ENCODE measurements around the gene PRR29.
"Not testable (repeated sequence)": the region's sequence is repeated elsewhere in the genome, so short reads cannot be mapped to it uniquely, and the experiment has no call there.

Gene PRR29

GRCh38 chr17:64004903-64005733, 7.0 kb downstream of the PRR29 start:
- H3K27ac ChIP-seq, result no peak overlapping the region
- TF ChIP-seq EZH2 (IDR thresholded peaks at IDR 0.05), result no peak
- TF ChIP-seq POLR2AphosphoS5 (IDR thresholded peaks at IDR 0.05; ENCODE audit: borderline replicate concordance, low read depth, low read length), result no peak
- TF ChIP-seq FOXP2 (optimal IDR thresholded peaks at IDR 0.05; ENCODE audit: control extremely low read depth, extremely low read length, insufficient read depth), result no peak
- H3K9me3 ChIP-seq (ENCODE audit: low read depth, low read length), result no peaks in the 10 kb centered on the region
- H3K36me3 ChIP-seq (ENCODE audit: insufficient read depth, low read length), result no peaks in the 10 kb centered on the region
- H3K9ac ChIP-seq (ENCODE audit: insufficient read length), result no peak overlapping the region
- no peak for DNase-seq (ENCODE audit: low read depth, low spot score)
- no peak overlapping the region for H3K4me3 ChIP-seq

- no peak for DNase-seq (ENCODE audit: low read depth, low spot score)
- no peaks in the 10 kb centered on the region for H3K9me3 ChIP-seq (ENCODE audit: low read depth, low read length)
- TF ChIP-seq EZH2 (IDR thresholded peaks at IDR 0.05), result no peak
- no peak for TF ChIP-seq FOXP2 (optimal IDR thresholded peaks at IDR 0.05; ENCODE audit: control extremely low read depth, extremely low read length, insufficient read depth)
- no peak for TF ChIP-seq POLR2AphosphoS5 (IDR thresholded peaks at IDR 0.05; ENCODE audit: borderline replicate concordance, low read depth, low read length)
- H3K36me3 ChIP-seq (ENCODE audit: insufficient read depth, low read length), result no peaks in the 10 kb centered on the region
- H3K27ac ChIP-seq, result no peak overlapping the region
- no peak overlapping the region for H3K9ac ChIP-seq (ENCODE audit: insufficient read length)
- H3K4me3 ChIP-seq, result no peak overlapping the region
These were observed 7.6 kb downstream of the PRR29 start for GRCh38 chr17:64005734-64006167.

GRCh38 chr17:64006361-64007088, 8.4 kb downstream of the PRR29 start:
- Histone ChIP-seq H3K27ac (no peak overlapping the region), H3K4me3 (no peak overlapping the region), H3K9ac (ENCODE audit: insufficient read length) (no peak overlapping the region), H3K9me3 (ENCODE audit: low read depth, low read length) (no peaks in the 10 kb centered on the region), H3K36me3 (ENCODE audit: insufficient read depth, low read length) (no peaks in the 10 kb centered on the region)
- DNase-seq (ENCODE audit: low read depth, low spot score), result no peak
- TF ChIP-seq POLR2AphosphoS5 (IDR thresholded peaks at IDR 0.05; ENCODE audit: borderline replicate concordance, low read depth, low read length) (no peak), FOXP2 (optimal IDR thresholded peaks at IDR 0.05; ENCODE audit: control extremely low read depth, extremely low read length, insufficient read depth) (no peak), EZH2 (IDR thresholded peaks at IDR 0.05) (no peak)

- DNase-seq (ENCODE audit: low read depth, low spot score); H3K9ac ChIP-seq (ENCODE audit: insufficient read length); H3K4me3 ChIP-seq; H3K9me3 ChIP-seq (ENCODE audit: low read depth, low read length); H3K27ac ChIP-seq; H3K36me3 ChIP-seq (ENCODE audit: insufficient read depth, low read length): not testable (repeated sequence)
These were observed 9.1 kb downstream of the PRR29 start for GRCh38 chr17:64007089-64007837.

- Histone ChIP-seq H3K9ac (ENCODE audit: insufficient read length) (no peak overlapping the region), H3K9me3 (ENCODE audit: low read depth, low read length) (no peaks in the 10 kb centered on the region), H3K36me3 (ENCODE audit: insufficient read depth, low read length) (no peaks in the 10 kb centered on the region), H3K4me3 (no peak overlapping the region), H3K27ac (no peak overlapping the region)
- DNase-seq (ENCODE audit: low read depth, low spot score), result no peak
- TF ChIP-seq POLR2AphosphoS5 (IDR thresholded peaks at IDR 0.05; ENCODE audit: borderline replicate concordance, low read depth, low read length) (no peak), EZH2 (IDR thresholded peaks at IDR 0.05) (no peak), FOXP2 (optimal IDR thresholded peaks at IDR 0.05; ENCODE audit: control extremely low read depth, extremely low read length, insufficient read depth) (no peak)
These were observed 9.7 kb downstream of the PRR29 start for GRCh38 chr17:64007838-64008282.

- no peak overlapping the region for H3K27ac ChIP-seq
- H3K9ac ChIP-seq (ENCODE audit: insufficient read length), result no peak overlapping the region
- H3K9me3 ChIP-seq (ENCODE audit: low read depth, low read length), result no peaks in the 10 kb centered on the region
- TF ChIP-seq POLR2AphosphoS5 (IDR thresholded peaks at IDR 0.05; ENCODE audit: borderline replicate concordance, low read depth, low read length), result no peak
- no peak for TF ChIP-seq EZH2 (IDR thresholded peaks at IDR 0.05)
- TF ChIP-seq FOXP2 (optimal IDR thresholded peaks at IDR 0.05; ENCODE audit: control extremely low read depth, extremely low read length, insufficient read depth), result no peak
- H3K36me3 ChIP-seq (ENCODE audit: insufficient read depth, low read length), result no peaks in the 10 kb centered on the region
- DNase-seq (ENCODE audit: low read depth, low spot score), result no peak
- no peak overlapping the region for H3K4me3 ChIP-seq
These were observed 10.2 kb downstream of the PRR29 start for GRCh38 chr17:64008346-64008745.

- no peak overlapping the region for H3K27ac ChIP-seq
- H3K36me3 ChIP-seq (ENCODE audit: insufficient read depth, low read length), result no peaks in the 10 kb centered on the region
- H3K4me3 ChIP-seq, result no peak overlapping the region
- no peak for DNase-seq (ENCODE audit: low read depth, low spot score)
- no peak overlapping the region for H3K9ac ChIP-seq (ENCODE audit: insufficient read length)
- no peaks in the 10 kb centered on the region for H3K9me3 ChIP-seq (ENCODE audit: low read depth, low read length)
- TF ChIP-seq EZH2 (IDR thresholded peaks at IDR 0.05), result no peak
- no peak for TF ChIP-seq POLR2AphosphoS5 (IDR thresholded peaks at IDR 0.05; ENCODE audit: borderline replicate concordance, low read depth, low read length)
- TF ChIP-seq FOXP2 (optimal IDR thresholded peaks at IDR 0.05; ENCODE audit: control extremely low read depth, extremely low read length, insufficient read depth), result no peak
These were observed 10.7 kb downstream of the PRR29 start for GRCh38 chr17:64008830-64009229.

All from SK-N-MC (cell line).